OCI-LY3 (cell line): ENCODE measurements around the gene KLHL30.

ENCODE experiments used
- EZH2phosphoT487 ChIP-seq: fragments of 200-600 bp; shearing (Covaris generic); IDR thresholded peaks from 2 replicates; pipeline ENCODE4 v1.6.1; 2018; ENCODE audit warnings: antibody characterized with exemption, mixed run types, low read depth
- TF ChIP-seq, protein P1 (sequence below): fragments of 200-600, 300-600 bp; sonication (generic); IDR thresholded peaks from 2 replicates; pipeline ENCODE4 v1.5.1; 2014; ENCODE audit warnings: antibody characterized with exemption, low read length, low read depth

DNA sequence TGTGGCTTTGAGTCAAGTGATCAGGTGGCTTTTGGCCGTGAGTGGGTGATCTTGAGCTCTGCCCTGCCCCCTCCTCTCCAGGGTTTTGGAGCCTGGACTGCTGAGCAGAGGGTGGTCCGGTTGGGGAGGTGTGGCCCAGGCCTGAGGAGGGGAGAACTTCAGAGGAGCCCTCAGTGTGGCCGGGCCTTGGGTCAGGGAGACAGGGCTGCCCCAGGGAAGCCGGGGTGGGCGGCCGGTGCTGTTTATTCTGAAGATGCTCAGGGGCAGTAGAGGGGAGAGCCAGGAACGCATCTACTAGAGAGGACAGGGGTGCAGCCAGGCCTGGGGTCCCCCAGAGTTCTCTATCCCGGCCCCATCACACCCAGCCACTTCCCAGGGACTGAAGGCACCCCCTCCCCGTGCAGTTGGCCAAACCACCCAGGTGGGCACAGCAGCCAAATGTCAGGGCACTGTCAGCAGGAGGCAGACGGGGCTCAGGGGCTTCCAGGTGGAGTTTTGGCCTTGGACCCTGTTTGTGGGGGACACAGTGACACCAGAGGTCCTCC, 21.3 kb downstream of the KLHL30 start:
- TF ChIP-seq, protein P1, sequence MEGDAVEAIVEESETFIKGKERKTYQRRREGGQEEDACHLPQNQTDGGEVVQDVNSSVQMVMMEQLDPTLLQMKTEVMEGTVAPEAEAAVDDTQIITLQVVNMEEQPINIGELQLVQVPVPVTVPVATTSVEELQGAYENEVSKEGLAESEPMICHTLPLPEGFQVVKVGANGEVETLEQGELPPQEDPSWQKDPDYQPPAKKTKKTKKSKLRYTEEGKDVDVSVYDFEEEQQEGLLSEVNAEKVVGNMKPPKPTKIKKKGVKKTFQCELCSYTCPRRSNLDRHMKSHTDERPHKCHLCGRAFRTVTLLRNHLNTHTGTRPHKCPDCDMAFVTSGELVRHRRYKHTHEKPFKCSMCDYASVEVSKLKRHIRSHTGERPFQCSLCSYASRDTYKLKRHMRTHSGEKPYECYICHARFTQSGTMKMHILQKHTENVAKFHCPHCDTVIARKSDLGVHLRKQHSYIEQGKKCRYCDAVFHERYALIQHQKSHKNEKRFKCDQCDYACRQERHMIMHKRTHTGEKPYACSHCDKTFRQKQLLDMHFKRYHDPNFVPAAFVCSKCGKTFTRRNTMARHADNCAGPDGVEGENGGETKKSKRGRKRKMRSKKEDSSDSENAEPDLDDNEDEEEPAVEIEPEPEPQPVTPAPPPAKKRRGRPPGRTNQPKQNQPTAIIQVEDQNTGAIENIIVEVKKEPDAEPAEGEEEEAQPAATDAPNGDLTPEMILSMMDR, result no peak
- TF ChIP-seq EZH2phosphoT487, result no peak
